Liver (tissue), 9 donors: Measurements from ENCODE around the gene SLC2A6. TPM values are rescaled to one million over a fixed set of nuclear protein-coding genes. Genes with fewer than 3 reads are reported as not detected.

Experiments
- DNase-seq: peaks from one replicate; pipeline ENCODE4 v3.0.0-alpha.2; 2017; ENCODE audit warnings: low spot score
- H3K27ac ChIP-seq, 2 donors: one replicate each; pipeline ENCODE4 v1.7.0; 2013; ENCODE audit warnings: inconsistent platforms in 2 of 2, low read length in 2 of 2, control low read depth in 1 of 2, low read depth in 1 of 2, mild to moderate bottlenecking in 1 of 2
- H3K27me3 ChIP-seq, 4 donors: one replicate each; pipeline versions ENCODE4 v1.6.1 to v1.7.0; 2013; ENCODE audit warnings: low read length in 3 of 4, inconsistent platforms in 1 of 4, mild to moderate bottlenecking in 1 of 4, moderate library complexity in 1 of 4; ENCODE audit not compliant: control insufficient read depth in 4 of 4, insufficient read depth in 4 of 4
- H3K36me3 ChIP-seq, 4 donors: one replicate each; pipeline versions ENCODE4 v1.6.1 to v1.7.0; 2013; ENCODE audit warnings: low read length in 3 of 4, mild to moderate bottlenecking in 3 of 4, low read depth in 1 of 4, moderate library complexity in 1 of 4; ENCODE audit not compliant: control insufficient read depth in 4 of 4, insufficient read depth in 3 of 4
- H3K4me1 ChIP-seq, 4 donors: one replicate each; pipeline versions ENCODE4 v1.6.1 to v1.7.0; 2013; ENCODE audit warnings: low read length in 3 of 4, mild to moderate bottlenecking in 3 of 4, moderate library complexity in 1 of 4; ENCODE audit not compliant: control insufficient read depth in 4 of 4, insufficient read depth in 4 of 4
- H3K4me3 ChIP-seq, 3 donors: one replicate each; pipeline versions ENCODE4 v1.6.1 to v1.7.0; 2013; ENCODE audit warnings: low read length in 3 of 3, control low read depth in 1 of 3, low read depth in 1 of 3, mild to moderate bottlenecking in 1 of 3
- H3K9ac ChIP-seq, 2 donors: one replicate each; pipeline ENCODE4 v1.7.0; 2013; ENCODE audit warnings: low read length in 2 of 2, mild to moderate bottlenecking in 2 of 2, moderate library complexity in 2 of 2, control low read depth in 1 of 2, low read depth in 1 of 2
- H3K9me3 ChIP-seq, 4 donors: one replicate each; pipeline versions ENCODE4 v1.6.1 to v1.7.0; 2013; ENCODE audit warnings: low read length in 3 of 4; ENCODE audit not compliant: control insufficient read depth in 4 of 4
- ATF3 ChIP-seq: IDR thresholded peaks from 2 replicates; pipeline ENCODE4 v1.6.1; 2016; ENCODE audit warnings: antibody characterized with exemption
- CTCF ChIP-seq: fragments of 150-350 bp; IDR thresholded peaks from 2 replicates; pipeline ENCODE4 v1.5.1; 2017; ENCODE audit warnings: improper control_type of control experiment, low read depth, low read length; ENCODE audit not compliant: missing input control
- EGR1 ChIP-seq, 2 donors: IDR thresholded peaks; 2 replicates each; pipeline ENCODE4 v1.6.1; 2016 to 2018; ENCODE audit warnings: antibody characterized with exemption in 2 of 2, low read depth in 2 of 2
- FOXA1 ChIP-seq: IDR thresholded peaks from 2 replicates; pipeline ENCODE4 v1.6.1; 2016; ENCODE audit warnings: antibody characterized with exemption
- FOXA2 ChIP-seq: IDR thresholded peaks from 2 replicates; pipeline ENCODE4 v1.6.1; 2016; ENCODE audit warnings: antibody characterized with exemption
- HNF4A ChIP-seq, 2 donors: conservative IDR thresholded peaks; 2 replicates each; pipeline ENCODE4 v1.6.1; 2016; ENCODE audit warnings: antibody characterized with exemption in 2 of 2, mild to moderate bottlenecking in 2 of 2
- HNF4G ChIP-seq: IDR thresholded peaks from 2 replicates; pipeline ENCODE4 v1.6.1; 2016; ENCODE audit warnings: antibody characterized with exemption
- JUND ChIP-seq, 2 donors: IDR thresholded peaks; 2 replicates each; pipeline ENCODE4 v1.6.1; 2016; ENCODE audit warnings: antibody characterized with exemption in 2 of 2
- MAX ChIP-seq: IDR thresholded peaks from 2 replicates; pipeline ENCODE4 v1.6.1; 2016; ENCODE audit warnings: antibody characterized with exemption
- NR2F2 ChIP-seq: IDR thresholded peaks from 2 replicates; pipeline ENCODE4 v1.6.1; 2016; ENCODE audit warnings: antibody characterized with exemption
- RAD21 ChIP-seq, 2 donors: IDR thresholded peaks; 2 replicates each; pipeline ENCODE4 v1.6.1; 2016; ENCODE audit warnings: antibody characterized with exemption in 2 of 2, mild to moderate bottlenecking in 2 of 2
- REST ChIP-seq: IDR thresholded peaks from 2 replicates; pipeline ENCODE4 v1.6.1; 2016; ENCODE audit warnings: antibody characterized with exemption, mild to moderate bottlenecking
- RXRA ChIP-seq, 2 donors: IDR thresholded peaks; 2 replicates each; pipeline ENCODE4 v1.6.1; 2017 to 2018; ENCODE audit warnings: antibody characterized with exemption in 2 of 2, mild to moderate bottlenecking in 1 of 2
- SP1 ChIP-seq: IDR thresholded peaks from 2 replicates; pipeline ENCODE4 v1.6.1; 2018; ENCODE audit warnings: antibody characterized with exemption, mild to moderate bottlenecking
- TAF1 ChIP-seq: conservative IDR thresholded peaks from 2 replicates; pipeline ENCODE4 v1.6.1; 2016; ENCODE audit warnings: antibody characterized with exemption, mild to moderate bottlenecking
- ZBTB33 ChIP-seq: IDR thresholded peaks from 2 replicates; pipeline ENCODE4 v1.6.1; 2016; ENCODE audit warnings: antibody characterized with exemption
- WGBS: extraction: QIAGEN DNeasy Blood & Tissue Kit; methylation state at CpG from one replicate; pipeline ENCODE4 v1.1.7; 2013; 5-methylcytosine and 5-hydroxymethylcytosine counted together
- polyA plus RNA-seq, 2 donors: library from polyadenylated mRNA; stranded (reverse) in 1 of 2; unstranded in 1 of 2; fragments of 200-250 nt in 1 of 2; fragments of >200 nt in 1 of 2; fragmentation: Nextera tagmentation in 1 of 2; extraction: Ambion mirVana in 1 of 2; gene quantifications; one replicate each; pipeline versions ENCODE4 v1.2.1 to v1.2.3, GENCODE V29; 2013 to 2015
- total RNA-seq, 2 donors: library from RNA; depleted of rRNA; stranded (reverse); fragments of >200 nt; gene quantifications; one replicate each; pipeline ENCODE4 v1.2.3, GENCODE V29; 2014
- donor health status: healthy.
- donor health status: healthy.
- donor health status: healthy.
- donor health status: healthy.
- donor health status: healthy.

Gene SLC2A6
- total and polyA plus RNA-seq, 4 donors = 1.7 to 3.9 (median 2.3) TPM

- no peak overlapping the region for H3K4me3 ChIP-seq
- H3K4me1 ChIP-seq = peaks cover 0 to 6% (median 1%) of the 10 kb centered on the region in 4 donors
- no peak overlapping the region for H3K27ac ChIP-seq
- H3K9ac ChIP-seq = no peak overlapping the region
- 72% methylated on average over 22 of the region's 22 CpGs for WGBS
- no peaks in the 10 kb centered on the region for H3K9me3 ChIP-seq
- no peaks in the 10 kb centered on the region for H3K36me3 ChIP-seq
- no peaks in the 10 kb centered on the region for H3K27me3 ChIP-seq
- no peak for TF ChIP-seq TAF1
- no peak for TF ChIP-seq HNF4G
- TF ChIP-seq EGR1 (IDR thresholded peaks at IDR 0.05; ENCODE audit: low read depth in 2 of 2) = no peak
- no peak for TF ChIP-seq HNF4A (conservative IDR thresholded peaks at IDR 0.05)
- no peak for TF ChIP-seq FOXA2
- TF ChIP-seq SP1 = no peak
- TF ChIP-seq FOXA1 = no peak
- no peak for TF ChIP-seq ATF3
- TF ChIP-seq RXRA (IDR thresholded peaks at IDR 0.05) = no peak
- TF ChIP-seq MAX = no peak
- TF ChIP-seq CTCF = no peak
- TF ChIP-seq NR2F2 = no peak
- TF ChIP-seq RAD21 (IDR thresholded peaks at IDR 0.05) = no peak
- no peak for TF ChIP-seq JUND (IDR thresholded peaks at IDR 0.05)
- no peak for TF ChIP-seq ZBTB33
- TF ChIP-seq REST = no peak
- no peak for DNase-seq
These were observed 6.0 kb upstream of the SLC2A6 start for GRCh38 chr9:133484671-133485437.
